ENCODE measurements around the gene C1QA. TPM values are rescaled to one million over a fixed set of nuclear protein-coding genes. Genes with fewer than 3 reads are reported as not detected.

Gene C1QA
- total RNA-seq, 1 experiment from 2014 or later: not detected

- DNase-seq (ENCODE audit: low read depth): no peak
Measured at GRCh38 chr1:22612671-22613571, 23.5 kb upstream of the C1QA start.

- no peak for DNase-seq (ENCODE audit: low read depth)
Measured at GRCh38 chr1:22613572-22613918, 22.9 kb upstream of the C1QA start.

GRCh38 chr1:22613951-22614350, 22.5 kb upstream of the C1QA start:
- DNase-seq (ENCODE audit: low read depth): no peak

GRCh38 chr1:22615886-22616285, 20.5 kb upstream of the C1QA start:
- no peak for DNase-seq (ENCODE audit: low read depth)

- no peak for DNase-seq (ENCODE audit: low read depth)
Measured at GRCh38 chr1:22616571-22616970, 19.9 kb upstream of the C1QA start.

GRCh38 chr1:22618056-22618455, 18.4 kb upstream of the C1QA start:
- no peak for DNase-seq (ENCODE audit: low read depth)

- no peak for DNase-seq (ENCODE audit: low read depth)
Measured at GRCh38 chr1:22619252-22619651, 17.2 kb upstream of the C1QA start.

GRCh38 chr1:22619798-22620197, 16.6 kb upstream of the C1QA start:
- no peak for DNase-seq (ENCODE audit: low read depth)

- no peak for DNase-seq (ENCODE audit: low read depth)
Measured at GRCh38 chr1:22621761-22622160, 14.7 kb upstream of the C1QA start.

GRCh38 chr1:22625262-22625925, 11.0 kb upstream of the C1QA start:
- DNase-seq (ENCODE audit: low read depth): peak; percentile 9

GRCh38 chr1:22626237-22627157, 9.9 kb upstream of the C1QA start:
- DNase-seq (ENCODE audit: low read depth): no peak

GRCh38 chr1:22627331-22627730, 9.1 kb upstream of the C1QA start:
- no peak for DNase-seq (ENCODE audit: low read depth)

- no peak for DNase-seq (ENCODE audit: low read depth)
Measured at GRCh38 chr1:22628698-22629444, 7.6 kb upstream of the C1QA start.

GRCh38 chr1:22629886-22630285, 6.5 kb upstream of the C1QA start:
- no peak for DNase-seq (ENCODE audit: low read depth)

- no peak for DNase-seq (ENCODE audit: low read depth)
Measured at GRCh38 chr1:22633697-22634463, 2.5 kb upstream of the C1QA start.

- DNase-seq (ENCODE audit: low read depth): no peak
Measured at GRCh38 chr1:22635436-22635835, 992 bp upstream of the C1QA start.

GRCh38 chr1:22636927-22637326, 499 bp downstream of the C1QA start:
- DNase-seq (ENCODE audit: low read depth): no peak

GRCh38 chr1:22637907-22638445, 1.5 kb downstream of the C1QA start:
- DNase-seq (ENCODE audit: low read depth): no peak

GRCh38 chr1:22638476-22639234, 2.2 kb downstream of the C1QA start:
- DNase-seq (ENCODE audit: low read depth): no peak

GRCh38 chr1:22639286-22639685, 2.9 kb downstream of the C1QA start:
- peak; percentile 26 for DNase-seq (ENCODE audit: low read depth)

Measured in RPMI7951 (cell line).